NCI-H2081 treated with DMSO at 0.1 percent for 48 hours (cell line): ENCODE measurements around the gene SLC26A11.
"Not testable (repeated sequence)": the region's sequence is repeated elsewhere in the genome, so short reads cannot be mapped to it uniquely, and the experiment has no call there.

Source experiments
- DNase-seq: peaks from one replicate; lab custom pipeline; 2025; lab: John Stamatoyannopoulos, UW

Gene SLC26A11

GRCh38 chr17:80244871-80245509, 24.8 kb downstream of the SLC26A11 start:
- no peak for DNase-seq

GRCh38 chr17:80245566-80246265, 25.5 kb downstream of the SLC26A11 start:
- no peak for DNase-seq

- no peak for DNase-seq
These were observed 26.0 kb downstream of the SLC26A11 start for GRCh38 chr17:80246266-80246681.

GRCh38 chr17:80246726-80247125, 26.5 kb downstream of the SLC26A11 start:
- no peak for DNase-seq

GRCh38 chr17:80247561-80247960, 27.3 kb downstream of the SLC26A11 start:
- no peak for DNase-seq

- no peak for DNase-seq
These were observed 28.0 kb downstream of the SLC26A11 start for GRCh38 chr17:80248001-80248893.

- DNase-seq, result no peak
These were observed 28.9 kb downstream of the SLC26A11 start for GRCh38 chr17:80248894-80249710.

- no peak for DNase-seq
These were observed 31.7 kb downstream of the SLC26A11 start for GRCh38 chr17:80251966-80252365.

- no peak for DNase-seq
These were observed 32.6 kb downstream of the SLC26A11 start for GRCh38 chr17:80252871-80253270.

- no peak for DNase-seq
These were observed 33.6 kb downstream of the SLC26A11 start for GRCh38 chr17:80253631-80254395.

GRCh38 chr17:80254396-80255251, 34.4 kb downstream of the SLC26A11 start:
- no peak for DNase-seq

GRCh38 chr17:80256034-80256350, 35.8 kb downstream of the SLC26A11 start:
- DNase-seq, result no peak

GRCh38 chr17:80257716-80258213, 37.5 kb downstream of the SLC26A11 start:
- DNase-seq, result no peak

GRCh38 chr17:80258296-80258695, 38.1 kb downstream of the SLC26A11 start:
- not testable (repeated sequence) for DNase-seq

- no peak for DNase-seq
These were observed 39.3 kb downstream of the SLC26A11 start for GRCh38 chr17:80259457-80260068.

- DNase-seq, result no peak
These were observed 39.9 kb downstream of the SLC26A11 start for GRCh38 chr17:80260069-80260535.

GRCh38 chr17:80260791-80261158, 40.5 kb downstream of the SLC26A11 start, which contains the start of gene RNF213:
TSS of gene RNF213 (plus strand) at chr17:80260852. CDS start at chr17:80263682, 2,830 bp downstream.
- no peak for DNase-seq

- no peak for DNase-seq
These were observed 41.1 kb downstream of the SLC26A11 start for GRCh38 chr17:80261159-80261894.

GRCh38 chr17:80261895-80262279, 41.7 kb downstream of the SLC26A11 start:
- no peak for DNase-seq
